ENCODE results near the gene FRYL. TPM values are rescaled to one million over a fixed set of nuclear protein-coding genes. Genes with fewer than 3 reads are reported as not detected.

Gene FRYL
- polyA plus RNA-seq, 3 donors, result 10.8 to 15.8 (median 14.4) TPM

- peaks cover 0 to 2% (median 0%) of the 10 kb centered on the region in 7 donors for H3K9me3 Mint-ChIP-seq
- DNase-seq, result no peak
- peaks cover 0 to 2% (median 1%) of the 10 kb centered on the region in 3 donors for H3K27me3 Mint-ChIP-seq (ENCODE audit: low read depth in 3 of 3)
- Histone ChIP-seq H3K27me3 (ENCODE audit: control insufficient read depth in 2 of 2, insufficient read depth in 2 of 2, low read length in 2 of 2) (no peaks in the 10 kb centered on the region), H3K9ac (ENCODE audit: insufficient read depth, low read length, poor library complexity, severe bottlenecking) (no peak overlapping the region), H3K27ac (ENCODE audit: low read depth in 1 of 2, low read length in 2 of 2) (no peak overlapping the region), H3K4me3 (replicated peaks in 1 of 3; ENCODE audit: low read depth in 2 of 3, low read length in 3 of 3) (no peak overlapping the region), H2AFZ (ENCODE audit: insufficient read depth, low read depth, low read length, poor library complexity, severe bottlenecking) (no peak overlapping the region), H3K36me3 (replicated peaks in 1 of 2; ENCODE audit: control insufficient read depth in 1 of 2, insufficient read depth in 2 of 2, low read length in 2 of 2) (no peaks in the 10 kb centered on the region), H3K4me2 (replicated peaks; ENCODE audit: extremely low read depth, low read length, poor library complexity, severe bottlenecking) (no peak overlapping the region), H3K4me1 (ENCODE audit: control insufficient read depth in 1 of 2, insufficient read depth in 2 of 2, low read length in 2 of 2) (no peaks in the 10 kb centered on the region), H3K9me3 (replicated peaks in 1 of 2; ENCODE audit: control insufficient read depth in 1 of 2, insufficient read depth in 1 of 2, low read length in 2 of 2) (no peaks in the 10 kb centered on the region), H3K79me2 (ENCODE audit: insufficient read depth, low read length) (no peaks in the 10 kb centered on the region), H4K20me1 (ENCODE audit: insufficient read depth, low read length) (no peaks in the 10 kb centered on the region)
- H3K36me3 Mint-ChIP-seq, result no peaks in the 10 kb centered on the region
- 83% methylated on average over 1 of the region's 2 CpGs for WGBS (ENCODE audit: insufficient coverage)
- intact Hi-C loops (cut with micrococcal nuclease), result no loop called here
- TF ChIP-seq CTCF (IDR thresholded peaks at IDR 0.05), result no peak
- no peak overlapping the region for H3K4me3 Mint-ChIP-seq
- H3K4me1 Mint-ChIP-seq, result peaks cover 9% of the 10 kb centered on the region
- no peak overlapping the region for H3K27ac Mint-ChIP-seq
These were observed 19.1 kb upstream of the FRYL start for GRCh38 chr4:48799157-48799556.

GRCh38 chr4:48798117-48798516 is 18.0 kb upstream of the FRYL start:
- no CpG with 5 or more reads among the region's 2 CpGs for WGBS (ENCODE audit: insufficient coverage)
- peaks cover 0 to 2% (median 0%) of the 10 kb centered on the region in 7 donors for H3K9me3 Mint-ChIP-seq

More at GRCh38 chr4:48798117-48798516, 18.0 kb upstream of the FRYL start:
- DNase-seq, result no peak
- intact Hi-C loops (cut with micrococcal nuclease), result no loop called here
- H3K79me2 ChIP-seq (ENCODE audit: insufficient read depth, low read length), result no peaks in the 10 kb centered on the region
- Mint-ChIP-seq H3K36me3 (no peaks in the 10 kb centered on the region), H3K27me3 (ENCODE audit: low read depth in 3 of 3) (peaks cover 0 to 2% (median 1%) of the 10 kb centered on the region in 3 donors), H3K27ac (no peak overlapping the region), H3K4me1 (peaks cover 11% of the 10 kb centered on the region), H3K4me3 (no peak overlapping the region)
- no peak overlapping the region for H3K27ac ChIP-seq (ENCODE audit: low read depth in 1 of 2, low read length in 2 of 2)
- no peaks in the 10 kb centered on the region for H3K27me3 ChIP-seq (ENCODE audit: control insufficient read depth in 2 of 2, insufficient read depth in 2 of 2, low read length in 2 of 2)
- no peak overlapping the region for H3K4me2 ChIP-seq (replicated peaks; ENCODE audit: extremely low read depth, low read length, poor library complexity, severe bottlenecking)
- no peak overlapping the region for H3K9ac ChIP-seq (ENCODE audit: insufficient read depth, low read length, poor library complexity, severe bottlenecking)
- H3K9me3 ChIP-seq (replicated peaks in 1 of 2; ENCODE audit: control insufficient read depth in 1 of 2, insufficient read depth in 1 of 2, low read length in 2 of 2), result no peaks in the 10 kb centered on the region
- peaks cover under 1 to 1% of the 10 kb centered on the region in 2 donors for H3K4me1 ChIP-seq (ENCODE audit: control insufficient read depth in 1 of 2, insufficient read depth in 2 of 2, low read length in 2 of 2)
- no peaks in the 10 kb centered on the region for H4K20me1 ChIP-seq (ENCODE audit: insufficient read depth, low read length)
- H2AFZ ChIP-seq (ENCODE audit: insufficient read depth, low read depth, low read length, poor library complexity, severe bottlenecking), result no peak overlapping the region
- no peak overlapping the region for H3K4me3 ChIP-seq (replicated peaks in 1 of 3; ENCODE audit: low read depth in 2 of 3, low read length in 3 of 3)
- TF ChIP-seq CTCF (IDR thresholded peaks at IDR 0.05), result no peak
- H3K36me3 ChIP-seq (replicated peaks in 1 of 2; ENCODE audit: control insufficient read depth in 1 of 2, insufficient read depth in 2 of 2, low read length in 2 of 2), result no peaks in the 10 kb centered on the region

Data from CD14-positive monocyte (primary cell).